ENCODE data around the gene ZNF549. TPM values are rescaled to one million over a fixed set of nuclear protein-coding genes. Genes with fewer than 3 reads are reported as not detected.

Gene ZNF549
- total and polyA plus RNA-seq, 2 of the 13 experiments (the other 11 are each of a cell fraction or from before 2014, with no cell fraction given): 2.8 to 6.4 TPM

GRCh38 chr19:57537953-57538547 is 10.9 kb downstream of the ZNF549 start:
- Histone ChIP-seq H3K27me3 (ENCODE audit: control insufficient read depth in 1 of 2, insufficient read depth in 2 of 2, low read length in 2 of 2) (no peaks in the 10 kb centered on the region), H2AFZ (ENCODE audit: low read length) (no peak overlapping the region), H3K9ac (ENCODE audit: insufficient read depth, low read depth, low read length) (no peak overlapping the region), H3K27ac (ENCODE audit: extremely low read length, insufficient read depth, low read length) (no peak overlapping the region), H4K20me1 (ENCODE audit: insufficient read depth, low read length) (no peaks in the 10 kb centered on the region), H3K79me2 (ENCODE audit: insufficient read depth, low read length) (no peaks in the 10 kb centered on the region), H3K4me1 (ENCODE audit: insufficient read depth, low read length) (peaks cover 8% of the 10 kb centered on the region; the same call in 1 of the 2 replicates), H3K4me3 (replicated peaks in 1 of 3; ENCODE audit: insufficient read depth in 1 of 3, low read depth in 2 of 3, low read length in 3 of 3) (no peak overlapping the region), H3K36me3 (replicated peaks in 1 of 2; ENCODE audit: control insufficient read depth in 1 of 2, insufficient read depth in 2 of 2, low read length in 2 of 2) (peaks cover 21 to 61% of the 10 kb centered on the region in 2 experiments), H3K4me2 (ENCODE audit: low read depth, low read length) (no peak overlapping the region), H3K9me3 (ENCODE audit: low read length) (peaks cover 29% of the 10 kb centered on the region)
- DNase-seq (ENCODE audit: low spot score) (no peak), FAIRE-seq (no peak), ATAC-seq (no peak)
- in situ Hi-C loops (cut with HindIII; ENCODE audit: extremely low pct_ligation_motif_present, low pct_unique_long_range_greater_than_20kb) (no loop called here), intact Hi-C loops (cut with micrococcal nuclease; ENCODE audit: unreplicated experiment) (no loop called here)
- ChIA-PET POLR2A (no interaction called here), CTCF (ENCODE audit: low intra/inter-chr PET ratio, low total read pairs) (no interaction called here)
- BruUV-seq (replicated peaks): no TSS peak
- TF ChIP-seq FOXK2 (IDR thresholded peaks at IDR 0.05): no peak
- TF ChIP-seq ZNF839 (CRISPR knock-in tag; IDR thresholded peaks at IDR 0.05; ENCODE audit: borderline replicate concordance): no peak
- no peak for TF ChIP-seq DBP (CRISPR knock-in tag; IDR thresholded peaks at IDR 0.05; ENCODE audit: not compliant biosample characterization)
- no peak for TF ChIP-seq RELA (CRISPR knock-in tag; IDR thresholded peaks at IDR 0.05)
- WGBS (ENCODE audit: low lambda C conversion rate): 100% methylated on average over 7 of the region's 7 CpGs

- Histone ChIP-seq H3K4me1 (ENCODE audit: insufficient read depth, low read length) (no peaks in the 10 kb centered on the region), H3K27ac (ENCODE audit: extremely low read length, insufficient read depth, low read length) (no peak overlapping the region), H3K79me2 (ENCODE audit: insufficient read depth, low read length) (no peaks in the 10 kb centered on the region), H3K4me2 (ENCODE audit: low read depth, low read length) (no peak overlapping the region), H3K36me3 (replicated peaks in 1 of 2; ENCODE audit: control insufficient read depth in 1 of 2, insufficient read depth in 2 of 2, low read length in 2 of 2) (peaks cover 24 to 71% of the 10 kb centered on the region in 2 experiments), H2AFZ (ENCODE audit: low read length) (no peak overlapping the region), H3K27me3 (ENCODE audit: control insufficient read depth in 1 of 2, insufficient read depth in 2 of 2, low read length in 2 of 2) (no peaks in the 10 kb centered on the region), H3K9me3 (ENCODE audit: low read length) (peaks cover 23% of the 10 kb centered on the region), H3K9ac (ENCODE audit: insufficient read depth, low read depth, low read length) (no peak overlapping the region), H3K4me3 (replicated peaks in 1 of 3; ENCODE audit: insufficient read depth in 1 of 3, low read depth in 2 of 3, low read length in 3 of 3) (no peak overlapping the region), H4K20me1 (ENCODE audit: insufficient read depth, low read length) (no peaks in the 10 kb centered on the region)
- DNase-seq (ENCODE audit: low spot score): no peak
- ATAC-seq: no peak
- ChIA-PET POLR2A (no interaction called here), CTCF (ENCODE audit: low intra/inter-chr PET ratio, low total read pairs) (no interaction called here)
- TF ChIP-seq SP5 (CRISPR knock-in tag; IDR thresholded peaks at IDR 0.05; ENCODE audit: borderline replicate concordance, low read depth): no peak
- in situ Hi-C loops (cut with HindIII; ENCODE audit: extremely low pct_ligation_motif_present, low pct_unique_long_range_greater_than_20kb) (no loop called here), intact Hi-C loops (cut with micrococcal nuclease; ENCODE audit: unreplicated experiment) (no loop called here)
- no TSS peak for BruUV-seq (replicated peaks)
- 100% methylated on average over 1 of the region's 1 CpG for WGBS (ENCODE audit: low lambda C conversion rate)
- FAIRE-seq: no peak
Observed at GRCh38 chr19:57546513-57546912, 19.4 kb downstream of the ZNF549 start.

All from HepG2 (cell line).